Measurements from ENCODE around the gene NHEJ1. TPM values are rescaled to one million over a fixed set of nuclear protein-coding genes. Genes with fewer than 3 reads are reported as not detected.

The NHEJ1 gene
- total RNA-seq (10 to 100 TPM; 22.4 to 24.5 TPM), polyA plus RNA-seq (26.3 TPM)

GRCh38 chr2:219160186-219161017 is at the start of gene NHEJ1:
Gene NHEJ1, minus strand, starts transcription at chr2:219160815. Its CDS starts 2,453 bp downstream, at chr2:219158362.
- peak within 1 kb of the TSS; percentile 64 for H3K4me3 ChIP-seq (ENCODE audit: low read length)

DNA sequence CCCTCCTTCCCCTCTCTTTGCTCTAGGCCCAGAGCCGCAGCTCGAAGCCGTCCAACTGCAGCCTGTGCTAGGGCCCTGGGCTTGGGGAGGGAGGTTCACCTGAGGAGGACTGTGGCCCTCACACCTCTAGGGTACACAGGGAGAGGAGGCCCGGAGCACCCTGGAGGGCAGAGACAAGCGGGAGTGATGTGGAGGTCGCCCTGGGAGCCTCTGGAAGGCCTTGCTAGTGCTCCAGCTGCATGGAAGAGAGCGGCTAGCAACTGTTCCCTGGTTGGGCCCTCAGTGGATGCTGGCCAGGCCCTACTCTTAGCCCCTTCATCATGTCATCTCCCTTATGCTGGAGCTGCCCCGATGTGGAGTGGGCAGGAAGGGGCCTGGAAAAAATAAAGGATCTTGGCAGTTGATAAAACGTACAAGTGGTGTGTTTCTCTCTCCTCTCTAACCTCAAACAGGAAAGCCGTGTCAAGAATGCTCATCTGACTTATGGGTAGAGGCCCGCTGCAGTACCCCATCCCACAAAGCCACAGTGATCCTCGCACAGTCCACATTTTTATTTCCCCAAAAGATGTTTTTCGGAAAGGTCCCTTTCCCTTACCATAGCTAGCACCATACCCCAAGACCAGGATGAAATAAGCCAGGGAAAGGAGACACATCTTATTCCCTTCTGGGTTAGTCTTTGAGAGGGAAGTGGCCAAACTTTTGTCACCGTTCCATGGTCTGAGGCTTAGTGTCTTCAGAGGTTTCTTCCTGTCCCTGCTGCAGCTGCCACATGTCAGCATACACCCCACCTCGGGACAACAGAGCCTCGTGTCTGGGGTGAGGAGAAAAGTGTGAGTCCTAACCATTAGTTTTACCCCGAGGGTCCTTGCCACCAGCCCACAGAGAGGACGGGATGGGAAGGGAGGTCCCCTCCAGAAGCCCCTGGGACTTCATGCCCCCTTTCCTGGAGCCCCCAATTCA is 48.9 kb upstream of the NHEJ1 start:
- H3K36me3 ChIP-seq (ENCODE audit: insufficient read depth, low read length), result peaks cover 20% of the 10 kb centered on the region
- Mint-ChIP-seq H3K4me3 (peak overlapping the region in 5 of 7 donors; percentile 28 to 94 (median 44)), H3K27ac (peak overlapping the region; percentile 66 to 96 (median 86)), H3K36me3 (peaks cover 0 to 31% (median 1%) of the 10 kb centered on the region in 3 donors), H3K27me3 (no peaks in the 10 kb centered on the region), H3K9me3 (no peaks in the 10 kb centered on the region), H3K4me1 (peaks cover 32 to 53% (median 49%) of the 10 kb centered on the region in 3 donors)
- H3K4me1 ChIP-seq (ENCODE audit: insufficient read depth, low read length), result peaks cover 29% of the 10 kb centered on the region
- DNase-seq, result no peak
- CTCF ChIA-PET, result interaction anchor here (1.4 to 7.1 kb wide), 7 partner anchors 9 to 151 kb away, joined by 4 to 110 read pairs (median 8); partner anchors contain the start of genes CNPPD1, NHEJ1 and SLC23A3
- no peaks in the 10 kb centered on the region for H3K9me3 ChIP-seq (ENCODE audit: low read length)
- H3K27me3 ChIP-seq (ENCODE audit: insufficient read depth, low read length, poor library complexity, severe bottlenecking), result no peaks in the 10 kb centered on the region
- no peak overlapping the region for H3K27ac ChIP-seq (ENCODE audit: low read depth, low read length)
- H3K4me3 ChIP-seq (ENCODE audit: low read length), result no peak overlapping the region
- POLR2A ChIA-PET, result interaction anchor here (1.2 kb wide), 1 partner anchor 33 kb away, joined by 9 read pairs; the partner anchor contains the start of gene CNPPD1

More at GRCh38 chr2:219160186-219161017, at the start of gene NHEJ1:
- Mint-ChIP-seq H3K4me3 (peak within 1 kb of the TSS; percentile 93 to 99 (median 95)), H3K9me3 (no peaks in the 10 kb centered on the region), H3K27me3 (peaks cover 0 to 2% of the 10 kb centered on the region in 2 donors), H3K4me1 (peaks cover 16 to 17% (median 17%) of the 10 kb centered on the region in 3 donors), H3K27ac (peak within 1 kb of the TSS; percentile 86 to 98 (median 95)), H3K36me3 (peaks cover 0 to 24% (median 7%) of the 10 kb centered on the region in 3 donors)
- CTCF ChIA-PET, result interaction anchor here (0.6 to 8.0 kb wide), 26 partner anchors 11 to 191 kb away, joined by 3 to 70 read pairs (median 6); partner anchors contain the start of genes ANKZF1, ATG9A, CNPPD1 and GLB1L
- Histone ChIP-seq H3K9me3 (ENCODE audit: low read length) (no peaks in the 10 kb centered on the region), H3K27ac (ENCODE audit: low read depth, low read length) (peak within 1 kb of the TSS; percentile 74), H3K36me3 (ENCODE audit: insufficient read depth, low read length) (peaks cover 19% of the 10 kb centered on the region), H3K27me3 (ENCODE audit: insufficient read depth, low read length, poor library complexity, severe bottlenecking) (no peaks in the 10 kb centered on the region), H3K4me1 (ENCODE audit: insufficient read depth, low read length) (peaks cover 13% of the 10 kb centered on the region)
- DNase-seq, result peak; percentile 87 to 95 (median 93)
- POLR2A ChIA-PET, result interaction anchor here (0.5 to 2.5 kb wide), 7 partner anchors 10 to 118 kb away, joined by 3 to 11 read pairs (median 5); partner anchors contain the start of genes ANKZF1, ATG9A, CNPPD1 and TUBA4B

GRCh38 chr2:219207884-219208740 is 47.5 kb upstream of the NHEJ1 start:
- H3K4me3 Mint-ChIP-seq, result peak overlapping the region; percentile 88 to 97 (median 92)
- peaks cover 32 to 53% (median 49%) of the 10 kb centered on the region in 3 donors for H3K4me1 Mint-ChIP-seq
- no peak overlapping the region for H3K27ac ChIP-seq (ENCODE audit: low read depth, low read length)

GRCh38 chr2:219207134-219207883 is 46.7 kb upstream of the NHEJ1 start:
- no peaks in the 10 kb centered on the region for H3K27me3 ChIP-seq (ENCODE audit: insufficient read depth, low read length, poor library complexity, severe bottlenecking)
- Mint-ChIP-seq H3K9me3 (no peaks in the 10 kb centered on the region), H3K4me3 (peak overlapping the region; percentile 88 to 97 (median 94)), H3K4me1 (peaks cover 32 to 53% (median 49%) of the 10 kb centered on the region in 3 donors), H3K36me3 (peaks cover 0 to 27% (median 1%) of the 10 kb centered on the region in 3 donors), H3K27me3 (no peaks in the 10 kb centered on the region), H3K27ac (peak overlapping the region; percentile 74 to 97 (median 90))
- H3K36me3 ChIP-seq (ENCODE audit: insufficient read depth, low read length), result peaks cover 20% of the 10 kb centered on the region
- peak overlapping the region; percentile 85 for H3K27ac ChIP-seq (ENCODE audit: low read depth, low read length)
- CTCF ChIA-PET, result interaction anchor here (0.9 to 7.1 kb wide), 8 partner anchors 11 to 87 kb away, joined by 3 to 110 read pairs (median 9); partner anchors contain the start of genes CNPPD1, NHEJ1 and SLC23A3
- POLR2A ChIA-PET, result interaction anchor here (0.8 to 3.9 kb wide), 12 partner anchors 23 to 315 kb away, joined by 3 to 88 read pairs (median 10); partner anchors contain the start of genes ANKZF1, ATG9A, CNPPD1 and DNAJB2
- H3K4me3 ChIP-seq (ENCODE audit: low read length), result peak overlapping the region; percentile 81
- no peak for DNase-seq
- H3K9me3 ChIP-seq (ENCODE audit: low read length), result no peaks in the 10 kb centered on the region
- H3K4me1 ChIP-seq (ENCODE audit: insufficient read depth, low read length), result peaks cover 29% of the 10 kb centered on the region

More at GRCh38 chr2:219207884-219208740, 47.5 kb upstream of the NHEJ1 start:
- H3K36me3 Mint-ChIP-seq, result peaks cover 0 to 27% (median 1%) of the 10 kb centered on the region in 3 donors
- Histone ChIP-seq H3K4me1 (ENCODE audit: insufficient read depth, low read length) (peaks cover 29% of the 10 kb centered on the region), H3K9me3 (ENCODE audit: low read length) (no peaks in the 10 kb centered on the region), H3K27me3 (ENCODE audit: insufficient read depth, low read length, poor library complexity, severe bottlenecking) (no peaks in the 10 kb centered on the region), H3K36me3 (ENCODE audit: insufficient read depth, low read length) (peaks cover 20% of the 10 kb centered on the region), H3K4me3 (ENCODE audit: low read length) (no peak overlapping the region)
- ChIA-PET POLR2A (interaction anchor here (1.1 to 3.9 kb wide), 6 partner anchors 8 to 48 kb away, joined by 3 to 88 read pairs (median 7); partner anchors contain the start of genes CNPPD1, GLB1L, NHEJ1 and STK16), CTCF (interaction anchor here (0.7 to 7.1 kb wide), 7 partner anchors 10 to 87 kb away, joined by 3 to 110 read pairs (median 6); partner anchors contain the start of genes CNPPD1, NHEJ1 and SLC23A3)
- H3K9me3 Mint-ChIP-seq, result no peaks in the 10 kb centered on the region
- no peaks in the 10 kb centered on the region for H3K27me3 Mint-ChIP-seq
- peak overlapping the region in 7 of 8 donors; percentile 54 to 96 (median 88) for H3K27ac Mint-ChIP-seq
- no peak for DNase-seq

DNA sequence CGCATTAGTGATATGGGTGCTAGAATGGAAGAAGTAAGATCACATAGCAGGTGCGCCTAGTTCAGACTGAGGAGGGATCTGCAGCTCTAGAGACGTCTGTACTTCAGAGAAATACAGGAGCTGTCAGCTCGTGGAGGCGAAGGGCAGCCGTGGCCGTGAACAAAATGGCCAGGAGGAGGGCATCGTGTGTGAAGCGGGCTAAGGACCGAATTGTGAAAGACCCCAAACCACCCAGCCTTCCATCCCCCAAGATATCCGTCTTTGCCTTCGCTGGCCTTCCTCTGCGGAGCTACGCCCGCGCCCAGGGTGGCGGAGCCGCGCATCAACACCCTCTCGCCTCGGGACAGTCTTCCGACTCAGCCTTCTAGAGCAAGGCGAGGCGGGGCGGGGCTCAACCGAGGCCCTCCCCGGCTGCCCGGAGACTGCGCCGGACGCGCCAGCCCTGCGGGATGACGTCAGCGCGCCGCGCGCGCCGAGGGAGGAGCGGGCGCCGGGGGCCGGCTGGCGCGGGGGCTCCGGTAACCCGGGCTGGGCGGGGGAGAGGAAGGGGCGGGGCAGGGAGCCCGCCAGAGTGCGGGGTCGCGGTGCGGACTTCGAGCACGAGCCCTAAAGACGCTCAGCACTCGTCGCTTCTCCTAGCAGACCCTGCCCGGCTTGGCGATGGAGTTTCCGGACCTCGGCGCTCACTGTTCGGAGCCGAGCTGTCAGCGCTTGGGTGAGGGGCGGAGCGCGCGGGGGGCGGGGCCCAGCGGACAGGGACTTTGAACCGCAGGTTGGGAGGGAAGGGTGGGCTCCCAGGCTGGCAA is 45.9 kb upstream of the NHEJ1 start, which contains the start of gene ZFAND2B:
ZFAND2B (plus strand) TSS at position 455 of the 806 bp plus-strand sequence; CDS start at position 661, 206 bp downstream.
- peak within 1 kb of the TSS; percentile 88 to 97 (median 94) for H3K4me3 Mint-ChIP-seq
- peak; percentile 95 to 98 (median 96) for DNase-seq
- CTCF ChIA-PET, result interaction anchor here (0.7 to 7.1 kb wide), 13 partner anchors 11 to 88 kb away, joined by 3 to 70 read pairs (median 5); partner anchors contain the start of genes CNPPD1, GLB1L, NHEJ1 and SLC23A3
- H3K27me3 Mint-ChIP-seq, result no peaks in the 10 kb centered on the region
- Histone ChIP-seq H3K27ac (ENCODE audit: low read depth, low read length) (peak within 1 kb of the TSS; percentile 85), H3K9me3 (ENCODE audit: low read length) (no peaks in the 10 kb centered on the region), H3K4me3 (ENCODE audit: low read length) (peak within 1 kb of the TSS; percentile 81), H3K27me3 (ENCODE audit: insufficient read depth, low read length, poor library complexity, severe bottlenecking) (no peaks in the 10 kb centered on the region), H3K36me3 (ENCODE audit: insufficient read depth, low read length) (peaks cover 20% of the 10 kb centered on the region), H3K4me1 (ENCODE audit: insufficient read depth, low read length) (peaks cover 29% of the 10 kb centered on the region)
- peaks cover 0 to 27% (median 0%) of the 10 kb centered on the region in 3 donors for H3K36me3 Mint-ChIP-seq
- peak within 1 kb of the TSS; percentile 95 to 99 (median 96) for H3K27ac Mint-ChIP-seq
- H3K9me3 Mint-ChIP-seq, result no peaks in the 10 kb centered on the region
- POLR2A ChIA-PET, result interaction anchor here (0.6 to 3.9 kb wide), 19 partner anchors 10 to 977 kb away, joined by 3 to 88 read pairs (median 5); partner anchors contain the start of genes ANKZF1, ATG9A, BCS1L and CNPPD1
- peaks cover 32 to 53% (median 48%) of the 10 kb centered on the region in 3 donors for H3K4me1 Mint-ChIP-seq

All from CD8-positive, alpha-beta memory T cell (primary cell).